PFSK-1 (cell line): ENCODE data around the gene SLAMF7.

Experiments used
- FOXP2 ChIP-seq: optimal IDR thresholded peaks from 2 replicates; pipeline ENCODE3; 2011; ENCODE audit warnings: borderline replicate concordance, control low read depth, inconsistent platforms; ENCODE audit not compliant: insufficient read depth; ENCODE audit errors: extremely low read length, extremely low read depth
- POLR2AphosphoS5 ChIP-seq: IDR thresholded peaks from 2 replicates; pipeline ENCODE4 v1.6.1; 2012; ENCODE audit warnings: low read depth, mild to moderate bottlenecking, control low read depth, low read length, moderate library complexity
- REST ChIP-seq, 2 experiments: IDR thresholded peaks; 2 replicates each; pipeline versions ENCODE4 v1.6.1 to v1.8.0; 2011 to 2012; ENCODE audit warnings: low read depth in 2 of 2, low read length in 2 of 2, control low read depth in 1 of 2, inconsistent platforms in 1 of 2, mild to moderate bottlenecking in 1 of 2, moderate library complexity in 1 of 2; ENCODE audit not compliant: insufficient read depth in 1 of 2
- SIN3A ChIP-seq: IDR thresholded peaks from 2 replicates; pipeline ENCODE4 v1.6.1; 2012; ENCODE audit warnings: mild to moderate bottlenecking, low read length, moderate library complexity, borderline replicate concordance; ENCODE audit not compliant: insufficient read depth
- TAF1 ChIP-seq: IDR thresholded peaks from 2 replicates; pipeline ENCODE4 v1.6.1; 2012; ENCODE audit warnings: low read length, control low read depth, borderline replicate concordance; ENCODE audit not compliant: insufficient read depth

GRCh38 chr1:160709715-160710114 lies 29.3 kb upstream of the SLAMF7 start:
- no peak for TF ChIP-seq POLR2AphosphoS5
- TF ChIP-seq SIN3A = no peak
- no peak for TF ChIP-seq REST (IDR thresholded peaks at IDR 0.05; ENCODE audit: insufficient read depth in 1 of 2, low read depth in 2 of 2, low read length in 2 of 2)
- TF ChIP-seq TAF1 = no peak
- TF ChIP-seq FOXP2 = no peak
